Stimulated activated CD8-positive, alpha-beta memory T cell treated with anti-CD3 and anti-CD28 coated beads, Interleukin-4, amount 100 ng/mL, for 24 hours (primary cell): Measurements from ENCODE around the gene LRRC8D.

Source experiments
- DNase-seq: peaks from one replicate; pipeline ENCODE4 v3.0.0-alpha.2; 2020; ENCODE audit warnings: low read depth

Gene LRRC8D

GRCh38 chr1:89807983-89808382 is 12.8 kb upstream of the LRRC8D start:
- DNase-seq, result no peak

GRCh38 chr1:89808441-89809117 is 12.3 kb upstream of the LRRC8D start:
- DNase-seq, result no peak

- DNase-seq, result no peak
Observed at GRCh38 chr1:89809556-89809955, 11.3 kb upstream of the LRRC8D start.

GRCh38 chr1:89810302-89810701 is 10.5 kb upstream of the LRRC8D start:
- no peak for DNase-seq

- DNase-seq, result no peak
Observed at GRCh38 chr1:89810880-89811279, 10.0 kb upstream of the LRRC8D start.

- no peak for DNase-seq
Observed at GRCh38 chr1:89812992-89813391, 7.8 kb upstream of the LRRC8D start.

- DNase-seq, result no peak
Observed at GRCh38 chr1:89815040-89815439, 5.8 kb upstream of the LRRC8D start.

GRCh38 chr1:89815611-89816010 is 5.2 kb upstream of the LRRC8D start:
- DNase-seq, result no peak

- DNase-seq, result no peak
Observed at GRCh38 chr1:89816366-89816765, 4.5 kb upstream of the LRRC8D start.

GRCh38 chr1:89821322-89822108 is 683 bp downstream of the LRRC8D start:
- peak; percentile 49 for DNase-seq

GRCh38 chr1:89822109-89822962 is 1.5 kb downstream of the LRRC8D start:
- no peak for DNase-seq

- no peak for DNase-seq
Observed at GRCh38 chr1:89822999-89823628, 2.3 kb downstream of the LRRC8D start.

GRCh38 chr1:89823679-89824292 is 3.0 kb downstream of the LRRC8D start:
- DNase-seq, result no peak

GRCh38 chr1:89826594-89826993 is 5.8 kb downstream of the LRRC8D start:
- DNase-seq, result no peak

GRCh38 chr1:89827330-89827729 is 6.5 kb downstream of the LRRC8D start:
- DNase-seq, result no peak

GRCh38 chr1:89827902-89828301 is 7.1 kb downstream of the LRRC8D start:
- no peak for DNase-seq

- no peak for DNase-seq
Observed at GRCh38 chr1:89829186-89829585, 8.4 kb downstream of the LRRC8D start.

- DNase-seq, result no peak
Observed at GRCh38 chr1:89831462-89832120, 10.8 kb downstream of the LRRC8D start.

- no peak for DNase-seq
Observed at GRCh38 chr1:89832496-89833127, 11.8 kb downstream of the LRRC8D start.

GRCh38 chr1:89833183-89834082 is 12.6 kb downstream of the LRRC8D start:
- no peak for DNase-seq
